Stimulated activated CD4-positive, alpha-beta T cell treated with anti-CD3 and anti-CD28 coated beads, Interleukin-2, amount 100 ng/mL, for 4 hours (primary cell): ENCODE measurements around the gene HCN3.
"Not testable (repeated sequence)": the region's sequence is repeated elsewhere in the genome, so short reads cannot be mapped to it uniquely, and the experiment has no call there.

ENCODE experiments used
- DNase-seq: peaks from one replicate; pipeline ENCODE4 v3.0.0-alpha.2; 2020; ENCODE audit warnings: low read depth

HCN3 gene

DNA sequence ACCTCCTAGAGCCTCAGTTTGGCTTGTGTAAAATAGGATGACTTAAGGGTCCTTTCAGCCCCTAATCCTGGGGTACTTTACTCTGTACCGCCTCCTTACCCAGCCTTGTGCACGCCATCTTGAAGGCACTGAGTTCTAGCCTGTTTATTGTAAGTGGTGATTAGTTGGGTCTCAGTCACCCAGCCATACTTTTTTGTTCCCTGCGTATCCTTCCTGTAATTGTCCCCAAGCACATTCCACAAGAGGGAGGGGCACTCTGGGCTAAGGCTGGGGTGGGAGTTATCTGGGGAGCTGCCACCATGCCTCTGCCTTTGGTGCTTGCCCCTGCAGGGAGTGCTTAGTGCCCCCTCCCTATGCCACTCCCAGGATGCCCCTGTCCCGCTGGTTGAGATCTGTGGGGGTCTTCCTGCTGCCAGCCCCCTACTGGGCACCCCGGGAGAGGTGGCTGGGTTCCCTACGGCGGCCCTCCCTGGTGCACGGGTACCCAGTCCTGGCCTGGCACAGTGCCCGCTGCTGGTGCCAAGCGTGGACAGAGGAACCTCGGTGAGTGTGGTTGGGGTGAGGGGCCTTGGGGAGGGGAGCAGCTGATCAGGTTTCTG is 32.3 kb downstream of the HCN3 start:
- no peak for DNase-seq

DNA sequence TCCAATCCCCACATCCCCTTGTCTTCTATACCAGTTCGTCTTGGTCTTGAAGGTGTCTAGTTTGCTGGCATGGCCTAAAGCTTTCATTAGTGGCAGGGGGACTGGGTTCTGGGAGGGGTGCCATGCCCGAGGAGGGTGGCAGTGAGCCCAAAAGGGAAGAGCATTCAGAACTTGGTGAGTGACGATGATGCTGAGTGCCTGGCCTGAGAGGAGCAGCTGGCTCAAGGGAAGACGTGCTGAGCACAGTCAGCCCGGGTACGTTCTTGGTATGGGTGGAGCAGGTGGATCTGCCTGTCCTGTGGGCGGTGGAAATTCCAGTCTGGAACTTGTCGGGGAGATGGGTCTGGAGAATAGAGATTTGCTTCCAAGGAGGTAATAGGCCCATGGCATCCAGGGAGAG is 36.0 kb downstream of the HCN3 start:
- no peak for DNase-seq

DNA sequence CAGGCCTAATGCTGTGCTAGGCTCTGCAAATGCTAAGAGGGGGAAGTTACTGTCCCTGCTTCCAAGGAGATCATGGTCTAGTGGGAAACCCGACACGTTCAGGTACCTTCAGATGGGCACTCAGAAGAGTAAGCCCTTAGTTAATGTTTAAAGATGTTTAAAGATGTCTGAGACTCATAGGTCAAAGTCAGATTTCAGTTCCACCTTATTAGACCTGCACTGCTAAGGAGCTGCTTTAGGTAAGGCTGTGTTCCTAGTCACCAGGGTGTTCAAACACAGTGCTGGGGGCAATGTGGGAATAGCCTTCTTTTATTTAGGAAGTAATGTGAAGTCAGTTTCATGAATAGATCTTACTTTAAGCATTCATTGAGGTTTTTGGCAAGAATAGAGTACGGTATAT is 39.7 kb downstream of the HCN3 start:
- DNase-seq, result no peak

DNA sequence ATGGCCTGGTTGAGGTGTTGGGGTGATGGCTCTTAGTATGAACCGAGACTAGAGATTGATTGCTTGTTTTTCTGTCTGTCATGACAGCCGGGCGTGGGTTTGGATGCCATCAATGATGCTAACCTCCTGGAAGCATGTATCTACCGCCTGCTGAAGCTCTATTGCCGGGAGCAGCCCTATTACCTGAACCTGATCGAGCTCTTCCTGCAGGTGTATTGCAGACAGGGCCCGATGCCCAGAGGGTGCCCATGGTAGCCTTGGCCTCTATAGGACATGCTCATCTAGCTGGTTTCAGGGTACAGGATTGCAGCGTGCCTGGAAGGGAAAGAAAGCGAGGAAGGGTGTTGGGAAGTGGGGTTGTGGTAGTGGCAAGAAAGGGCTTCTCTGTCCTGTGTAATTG is 40.8 kb downstream of the HCN3 start:
- no peak for DNase-seq

GRCh38 chr1:155319536-155319935 is 42.3 kb downstream of the HCN3 start:
- DNase-seq, result no peak

DNA sequence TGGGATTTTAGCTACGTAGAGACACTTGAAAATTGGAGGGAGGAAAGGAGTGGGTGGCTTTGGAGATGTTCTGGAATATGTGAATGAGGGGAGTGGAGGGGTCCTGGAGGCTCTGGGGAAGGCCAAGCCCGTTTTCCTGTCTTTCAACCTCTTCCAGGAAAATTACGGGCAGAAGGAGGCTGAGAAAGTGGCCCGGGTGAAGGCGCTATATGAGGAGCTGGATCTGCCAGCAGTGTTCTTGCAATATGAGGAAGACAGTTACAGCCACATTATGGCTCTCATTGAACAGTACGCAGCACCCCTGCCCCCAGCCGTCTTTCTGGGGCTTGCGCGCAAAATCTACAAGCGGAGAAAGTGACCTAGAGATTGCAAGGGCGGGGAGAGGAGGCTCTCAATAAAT is 43.0 kb downstream of the HCN3 start:
- DNase-seq, result no peak

- DNase-seq, result peak; percentile 65
Observed at GRCh38 chr1:155320661-155321617, 43.7 kb downstream of the HCN3 start, which contains the start of gene RUSC1. Gene RUSC1, plus strand, starts transcription at chr1:155320894. Its CDS starts 880 bp downstream, at chr1:155321774.

- DNase-seq, result no peak
Observed at GRCh38 chr1:155321639-155322503, 44.6 kb downstream of the HCN3 start.

DNA sequence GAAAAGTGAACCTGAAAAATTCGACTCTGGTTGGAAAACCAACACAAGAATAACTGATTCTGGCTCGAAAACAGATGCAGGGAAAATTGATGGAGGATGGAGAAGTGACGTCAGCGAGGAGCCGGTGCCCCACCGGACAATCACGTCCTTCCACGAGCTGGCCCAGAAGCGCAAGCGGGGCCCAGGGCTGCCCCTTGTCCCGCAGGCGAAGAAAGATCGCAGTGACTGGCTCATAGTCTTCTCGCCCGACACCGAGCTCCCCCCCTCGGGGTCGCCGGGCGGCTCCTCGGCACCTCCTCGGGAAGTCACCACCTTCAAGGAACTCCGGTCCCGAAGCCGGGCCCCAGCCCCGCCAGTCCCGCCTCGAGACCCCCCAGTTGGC is 45.3 kb downstream of the HCN3 start:
- DNase-seq, result no peak

- DNase-seq, result peak; percentile 75
Observed at GRCh38 chr1:155322953-155323728, 45.9 kb downstream of the HCN3 start.

GRCh38 chr1:155323729-155324036 is 46.4 kb downstream of the HCN3 start:
- DNase-seq, result peak; percentile 63

- DNase-seq, result peak; percentile 74
Observed at GRCh38 chr1:155324037-155324716, 46.9 kb downstream of the HCN3 start.

DNA sequence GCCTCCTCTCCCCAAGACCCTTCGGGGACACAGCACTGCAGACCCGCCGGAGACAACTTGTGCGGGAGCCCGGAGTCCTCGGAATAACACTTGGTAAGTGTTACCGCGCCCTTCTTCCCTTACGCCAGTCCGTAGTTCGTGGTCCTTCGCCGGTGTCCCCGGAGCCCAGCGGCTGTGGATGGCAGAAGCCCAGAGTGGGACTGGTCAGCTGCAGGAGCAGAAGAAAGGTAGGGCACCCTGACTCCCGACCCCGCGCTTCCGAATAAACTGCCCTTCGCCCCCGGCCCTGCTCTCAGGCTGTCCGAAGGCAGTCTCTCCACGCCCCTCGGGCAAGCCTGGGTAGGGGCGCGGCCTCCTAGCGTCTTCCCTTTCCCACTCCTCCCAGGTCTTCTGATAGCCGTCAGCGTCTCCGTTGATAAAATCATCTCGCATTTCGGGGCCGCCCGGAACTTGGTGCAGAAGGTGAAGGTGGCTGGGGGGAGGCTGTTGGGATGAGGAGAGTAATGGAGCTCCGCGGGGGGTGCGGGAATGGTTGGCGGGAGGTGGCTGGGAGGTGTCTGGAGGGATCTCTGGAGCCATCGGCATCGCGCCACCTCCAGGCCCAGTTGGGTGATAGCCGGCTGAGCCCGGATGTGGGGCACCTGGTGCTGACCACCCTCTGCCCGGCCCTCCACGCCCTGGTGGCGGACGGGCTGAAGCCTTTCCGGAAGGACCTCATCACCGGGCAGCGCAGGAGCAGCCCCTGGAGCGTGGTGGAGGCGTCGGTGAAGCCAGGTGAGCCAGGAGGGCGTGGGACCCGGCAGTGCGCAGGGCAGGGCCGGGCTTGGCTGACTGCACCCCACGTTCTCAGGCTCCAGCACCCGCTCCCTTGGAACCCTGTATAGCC is 47.7 kb downstream of the HCN3 start:
- no peak for DNase-seq

- no peak for DNase-seq
Observed at GRCh38 chr1:155325603-155325893, 48.3 kb downstream of the HCN3 start.

DNA sequence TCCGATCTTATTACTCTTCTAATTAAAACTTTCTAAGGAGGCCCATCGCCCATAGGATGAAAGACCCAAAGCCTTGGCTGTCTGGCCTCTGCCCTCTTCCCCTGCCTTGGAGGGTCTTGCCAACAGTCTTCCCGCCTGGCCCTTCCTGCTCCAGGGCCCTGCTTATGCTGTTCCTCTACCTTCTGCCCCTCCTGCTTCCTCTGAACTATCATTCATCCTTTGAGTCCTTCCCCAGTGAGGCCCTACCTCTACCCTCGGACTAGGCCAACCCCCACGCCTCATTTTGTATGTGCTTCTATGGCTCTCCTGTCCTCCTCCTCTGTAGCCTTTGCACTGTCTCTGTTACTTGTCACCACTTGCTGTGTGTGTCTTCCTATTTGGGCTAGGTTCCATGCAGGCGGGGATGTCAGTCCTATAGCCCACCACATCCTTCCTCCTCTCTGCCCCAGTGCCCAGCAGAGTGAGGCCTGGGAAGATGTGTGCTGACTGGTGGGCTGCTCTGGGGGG is 48.8 kb downstream of the HCN3 start:
- DNase-seq, result no peak

DNA sequence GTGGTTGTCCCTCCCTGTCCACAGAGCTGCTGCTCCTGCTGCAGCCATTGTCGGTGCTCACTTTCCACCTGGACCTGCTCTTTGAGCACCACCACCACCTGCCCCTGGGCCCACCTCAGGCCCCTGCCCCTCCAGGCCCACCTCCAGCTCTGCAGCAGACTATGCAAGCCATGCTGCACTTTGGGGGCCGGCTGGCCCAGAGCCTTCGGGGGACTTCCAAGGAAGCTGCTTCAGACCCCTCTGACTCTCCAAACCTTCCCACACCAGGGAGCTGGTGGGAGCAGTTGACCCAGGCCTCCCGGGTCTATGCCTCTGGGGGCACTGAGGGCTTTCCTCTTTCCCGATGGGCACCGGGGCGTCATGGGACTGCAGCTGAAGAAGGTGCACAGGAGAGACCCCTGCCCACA is 49.4 kb downstream of the HCN3 start:
- no peak for DNase-seq

GRCh38 chr1:155327981-155328380 is 50.7 kb downstream of the HCN3 start:
- DNase-seq, result no peak

DNA sequence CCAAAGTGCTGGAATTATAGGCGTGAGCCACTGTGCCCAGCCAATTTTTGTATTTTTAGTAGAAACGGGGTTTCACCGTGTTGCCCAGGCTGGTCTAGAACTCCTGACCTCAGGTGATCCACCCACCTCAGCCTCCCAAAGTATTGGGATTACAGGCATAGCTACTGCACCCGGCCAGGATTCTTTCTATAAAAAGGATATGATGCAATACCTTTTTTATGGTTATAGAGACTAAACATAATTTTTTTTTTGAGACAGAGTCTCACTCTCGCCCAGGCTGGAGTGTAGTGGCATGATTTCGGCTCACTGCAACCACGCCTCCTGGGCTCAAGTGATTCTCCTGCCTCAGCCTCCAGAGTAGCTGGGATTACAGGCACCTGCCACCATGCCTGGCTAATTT is 51.6 kb downstream of the HCN3 start:
- DNase-seq, result not testable (repeated sequence)

DNA sequence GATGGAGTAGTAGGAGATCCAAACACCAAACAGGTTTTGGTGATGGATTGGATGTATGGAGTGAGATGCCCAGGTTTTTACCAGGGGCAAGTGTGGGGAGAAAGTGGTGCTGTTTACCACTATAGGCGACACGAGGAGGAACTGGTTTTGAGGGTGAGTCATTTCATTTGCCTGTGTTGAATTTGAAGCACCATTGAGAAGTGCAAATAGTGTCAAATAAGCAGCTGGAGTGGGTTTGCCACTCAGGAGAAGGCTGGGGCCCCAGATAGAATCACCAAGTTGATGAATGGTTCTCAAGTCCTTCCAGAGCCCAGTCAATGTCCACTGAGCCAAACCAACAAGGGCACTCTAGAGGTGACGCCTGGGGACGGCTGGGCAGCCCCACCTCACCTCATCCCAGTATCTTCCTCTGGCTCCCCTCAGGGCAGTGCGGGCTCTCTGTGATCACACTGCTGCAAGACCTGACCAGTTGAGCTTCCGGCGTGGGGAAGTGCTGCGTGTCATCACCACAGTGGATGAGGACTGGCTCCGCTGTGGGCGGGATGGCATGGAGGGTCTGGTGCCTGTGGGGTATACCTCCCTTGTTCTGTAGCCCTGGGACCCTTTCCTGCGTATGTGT is 52.8 kb downstream of the HCN3 start:
- DNase-seq, result no peak

GRCh38 chr1:155334962-155335361 is 57.7 kb downstream of the HCN3 start:
- no peak for DNase-seq
